NT2/D1 (cell line): ENCODE measurements around the gene GSKIP.

Source experiments
- SUZ12 ChIP-seq: IDR thresholded peaks from 2 replicates; pipeline ENCODE4 v1.6.1; 2011; ENCODE audit not compliant: insufficient read length, insufficient read depth; ENCODE audit errors: extremely low read depth
- YY1 ChIP-seq: IDR thresholded peaks from 2 replicates; pipeline ENCODE4 v1.6.1; 2011; ENCODE audit not compliant: insufficient read length, insufficient read depth
- ZNF274 ChIP-seq: IDR thresholded peaks from 2 replicates; pipeline ENCODE4 v1.6.1; 2011; ENCODE audit warnings: mild to moderate bottlenecking, low read depth, low read length

DNA sequence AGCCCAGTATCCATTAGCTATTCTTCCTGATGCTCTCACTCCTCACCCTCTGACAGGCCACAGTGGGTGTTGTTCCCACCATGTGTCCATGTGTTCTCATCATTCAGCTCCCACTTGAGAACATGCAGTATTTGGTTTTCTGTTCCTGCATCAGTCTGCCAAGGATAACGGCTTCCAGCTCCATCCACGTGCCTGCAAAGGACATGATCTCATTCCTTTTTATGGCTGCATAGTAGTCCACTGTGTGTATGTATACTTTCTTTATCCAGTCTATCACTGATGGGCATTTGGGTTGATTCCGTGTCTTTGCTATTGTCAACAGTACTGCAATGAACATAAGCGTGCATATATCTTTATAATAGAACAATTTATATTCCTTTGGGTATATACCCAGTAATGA, 9.1 kb upstream of the GSKIP start:
- TF ChIP-seq ZNF274, result no peak
- TF ChIP-seq SUZ12, result no peak
- no peak for TF ChIP-seq YY1
